GM18505 (cell line): Measurements from ENCODE around the gene ANK3.
"Not testable (repeated sequence)": the region's sequence is repeated elsewhere in the genome, so short reads cannot be mapped to it uniquely, and the experiment has no call there.

Experiments used
- ATAC-seq: cut with Tn5 transposase; IDR thresholded peaks from one replicate; pipeline ENCODE4 v1.9.1; 2021; ENCODE audit not compliant: unreplicated experiment
- POLR2A ChIP-seq: IDR thresholded peaks from 4 replicates; pipeline ENCODE4 v1.6.1; 2011; ENCODE audit warnings: borderline replicate concordance; ENCODE audit not compliant: insufficient read depth, insufficient read length; ENCODE audit errors: extremely low read depth

ANK3 gene

DNA sequence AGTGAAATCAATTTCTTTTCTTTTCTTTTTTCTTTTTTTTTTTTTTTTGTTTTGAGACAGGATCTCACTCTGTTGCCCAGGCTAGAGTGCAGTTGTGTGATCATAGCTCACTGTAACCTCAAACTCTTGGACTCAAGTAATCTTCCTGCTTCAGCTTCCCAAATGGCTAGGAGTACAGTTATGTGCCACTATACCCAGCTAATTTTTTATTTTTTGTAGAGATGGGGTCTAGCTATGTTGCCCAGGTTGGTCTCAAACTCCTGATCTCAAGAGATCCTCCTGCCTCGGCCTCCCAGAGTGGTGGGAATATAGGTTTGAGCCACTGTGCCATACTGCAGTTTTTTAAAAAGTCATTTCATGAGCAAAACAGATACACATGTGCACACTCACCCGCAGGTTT, 79.8 kb downstream of the ANK3 start:
- no peak for TF ChIP-seq POLR2A
- ATAC-seq = no peak

DNA sequence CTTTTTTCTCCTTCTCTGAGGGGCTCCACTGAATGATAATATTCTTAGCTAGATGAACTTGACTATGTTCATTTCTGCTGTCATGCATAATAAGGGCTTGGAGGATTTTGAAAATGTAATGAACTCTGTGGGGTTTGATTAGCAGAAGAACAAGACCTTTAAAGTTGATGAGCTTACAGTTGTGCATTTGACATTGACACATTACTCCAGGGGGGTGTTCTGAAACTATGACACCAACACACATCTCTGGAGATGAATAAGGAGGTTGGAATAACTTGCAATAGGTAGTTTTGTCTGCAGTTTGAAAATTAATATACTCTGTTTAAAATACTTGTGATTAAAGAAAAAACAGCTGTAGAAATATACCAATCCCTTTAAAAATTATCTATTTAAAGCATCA, 80.3 kb downstream of the ANK3 start:
- no peak for TF ChIP-seq POLR2A
- no peak for ATAC-seq

DNA sequence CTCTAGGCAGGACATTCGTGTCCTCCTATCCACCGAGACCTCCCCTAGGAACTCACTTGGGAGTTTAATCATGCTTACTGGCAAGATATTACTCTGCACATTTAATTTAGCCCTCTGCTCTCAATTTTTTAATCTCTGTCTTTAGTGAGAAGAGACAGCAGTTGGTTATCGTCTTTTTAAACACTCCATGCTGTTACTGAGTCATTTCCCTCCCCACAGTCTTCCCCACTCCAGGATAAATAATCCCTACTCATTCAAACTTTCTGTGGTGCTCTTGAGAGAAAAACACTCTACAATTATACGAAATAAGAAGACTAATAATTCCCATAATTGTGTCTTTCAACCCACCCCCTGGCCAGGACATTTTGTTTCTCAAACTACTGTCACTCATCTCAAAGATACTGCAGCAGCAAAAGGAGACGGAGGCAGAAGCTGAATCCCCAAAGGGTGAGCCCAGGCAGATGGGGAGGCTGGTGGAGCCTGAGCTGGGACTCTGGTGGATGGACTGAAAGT, 84.2 kb downstream of the ANK3 start:
- ATAC-seq = no peak
- no peak for TF ChIP-seq POLR2A

DNA sequence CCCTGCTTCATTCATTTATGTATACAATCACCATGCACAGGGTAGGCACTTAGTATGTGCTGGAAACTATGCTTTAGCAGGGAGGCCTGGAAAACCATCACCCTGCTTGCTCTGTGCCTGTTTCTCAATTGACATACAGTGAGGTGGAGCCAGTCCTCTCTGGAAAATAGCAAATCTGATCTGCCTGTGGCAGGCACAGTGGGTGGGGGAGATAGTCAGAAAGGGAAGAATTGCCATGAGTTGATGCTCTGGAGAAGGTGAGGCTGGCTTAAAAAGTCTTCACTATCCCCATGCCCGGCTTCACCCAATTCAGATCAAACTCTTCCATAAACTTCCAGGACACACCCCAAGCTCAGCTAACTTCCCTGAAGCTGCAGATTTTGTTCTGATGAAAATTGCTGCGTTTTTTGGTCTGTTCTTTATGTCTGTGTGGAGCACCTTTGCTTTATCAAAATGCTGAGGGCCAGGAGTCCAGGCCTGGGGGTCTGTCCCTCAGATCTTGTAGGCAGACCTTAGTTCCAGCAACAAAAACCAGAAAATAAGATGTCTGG, 84.8 kb downstream of the ANK3 start:
- no peak for TF ChIP-seq POLR2A
- ATAC-seq = no peak

DNA sequence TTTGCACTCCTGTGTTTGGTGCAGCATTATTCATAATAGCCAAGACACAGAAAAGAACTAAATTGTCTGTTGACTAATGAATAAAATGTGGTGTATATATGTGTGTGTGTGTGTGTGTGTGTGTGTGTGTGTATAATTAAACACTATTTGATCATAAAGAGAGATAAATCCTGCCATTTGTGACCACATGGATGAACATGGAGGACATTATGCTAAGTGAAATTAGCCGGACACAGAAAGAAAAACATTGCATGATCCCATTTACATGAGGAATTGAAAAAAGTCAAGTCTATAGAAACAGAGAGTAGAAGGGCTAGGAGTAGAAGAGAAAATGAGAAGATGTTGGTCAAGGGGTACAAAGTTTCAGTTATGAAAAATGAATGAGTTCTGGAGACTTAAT, 85.9 kb downstream of the ANK3 start:
- TF ChIP-seq POLR2A = no peak
- no peak for ATAC-seq

DNA sequence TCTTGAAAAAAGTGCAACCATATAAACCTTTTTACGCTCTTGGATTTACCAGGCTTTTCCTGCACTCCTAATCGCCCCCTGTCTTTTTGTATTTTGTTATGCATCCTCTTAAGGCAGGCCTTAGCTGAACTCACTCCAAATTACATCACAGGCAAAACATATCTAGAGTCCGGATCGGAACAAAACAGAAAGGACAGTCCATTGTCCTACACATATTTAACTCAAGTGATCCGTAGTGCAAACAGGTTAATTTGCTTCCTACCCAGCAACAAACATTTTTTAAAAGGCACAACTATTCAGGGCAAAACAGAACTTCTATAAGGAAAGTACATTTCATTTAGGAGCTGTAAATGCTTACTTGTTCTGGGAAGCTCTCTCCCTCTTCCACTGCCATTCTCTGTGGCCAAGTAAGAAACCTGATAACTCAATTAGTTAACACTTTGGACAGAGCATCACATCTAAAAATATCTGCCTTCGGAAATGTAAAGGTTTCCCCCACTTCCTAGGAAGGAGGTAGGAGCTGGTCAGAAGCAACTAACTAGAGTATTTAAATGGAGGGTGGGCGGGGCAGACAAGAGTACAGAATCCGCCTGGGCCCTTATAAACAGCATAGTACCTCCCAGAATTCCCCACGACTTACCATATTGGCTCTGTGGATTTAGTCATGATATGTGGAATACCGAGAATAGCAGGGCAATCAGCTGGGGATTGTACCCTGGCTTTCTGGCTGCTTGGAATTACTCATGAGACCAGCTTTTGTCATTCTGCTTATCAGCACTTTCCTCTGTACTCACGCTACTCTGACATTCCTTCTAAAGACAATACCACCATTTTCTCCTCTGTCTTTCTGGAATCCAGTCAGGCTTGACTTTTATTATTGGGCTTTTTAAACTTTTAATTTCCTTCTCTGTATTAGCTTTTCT, 89.5 kb downstream of the ANK3 start:
- no peak for ATAC-seq
- TF ChIP-seq POLR2A = no peak

DNA sequence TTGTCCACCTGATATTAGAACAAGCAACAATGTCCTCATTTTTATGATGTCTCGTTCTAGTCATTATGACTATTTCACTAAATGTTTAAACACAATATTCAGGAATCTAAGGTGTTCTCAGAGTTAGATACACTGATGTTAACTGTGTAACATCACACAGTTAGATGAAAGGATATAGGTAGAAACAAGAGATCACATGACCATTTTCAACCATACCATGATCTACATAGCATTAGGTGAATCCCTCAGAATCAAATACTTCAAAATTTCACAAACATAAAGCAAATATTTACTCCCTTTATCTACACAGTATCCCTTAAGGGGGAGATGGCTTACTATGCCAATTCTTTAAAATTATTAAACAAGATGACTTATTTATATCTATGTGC, 90.3 kb downstream of the ANK3 start:
- TF ChIP-seq POLR2A = no peak
- ATAC-seq = no peak

DNA sequence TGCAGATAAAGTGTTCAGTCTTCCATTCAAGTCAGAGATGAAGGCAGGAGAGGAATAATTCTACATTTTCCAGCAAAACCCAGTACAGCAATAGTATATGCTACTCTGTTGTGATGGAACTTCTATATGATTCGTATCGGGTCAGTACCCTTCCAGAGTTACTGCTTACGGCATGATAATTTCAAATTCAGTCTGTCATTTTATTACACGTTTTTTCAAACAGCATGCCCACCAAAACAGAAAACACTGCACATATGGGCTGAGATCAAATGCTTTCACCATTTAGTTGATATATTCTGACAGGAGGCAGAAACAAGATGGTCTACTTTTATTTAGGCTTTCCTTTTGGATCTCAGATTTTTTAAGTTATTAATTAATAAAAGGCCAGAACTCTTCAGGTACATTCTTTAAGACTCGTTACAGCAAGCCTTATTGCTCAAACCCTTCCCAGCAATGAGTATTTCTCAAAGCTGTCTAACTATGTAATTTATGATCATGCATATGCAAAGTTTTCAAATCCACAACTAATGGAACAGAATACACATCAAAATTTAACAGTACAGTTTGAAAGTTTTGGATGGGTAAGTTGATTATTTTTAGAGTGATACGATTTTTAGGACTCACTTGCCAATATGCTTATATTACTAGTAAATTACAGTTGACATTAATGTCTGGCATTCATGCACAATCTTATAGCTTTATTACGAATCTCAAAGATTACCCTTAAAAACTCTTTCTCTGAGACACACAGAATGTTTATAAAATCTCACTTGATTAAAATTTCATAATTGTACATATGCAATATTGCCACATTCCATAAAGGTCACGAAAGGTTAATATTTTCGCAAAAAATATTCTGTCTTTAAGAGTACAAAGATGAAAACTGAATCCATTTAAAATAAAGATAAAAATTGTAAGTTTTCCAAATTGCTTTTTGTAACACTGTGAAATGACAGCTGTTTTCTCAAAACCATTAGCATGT, 91.0 kb downstream of the ANK3 start:
- TF ChIP-seq POLR2A = no peak
- ATAC-seq = no peak

DNA sequence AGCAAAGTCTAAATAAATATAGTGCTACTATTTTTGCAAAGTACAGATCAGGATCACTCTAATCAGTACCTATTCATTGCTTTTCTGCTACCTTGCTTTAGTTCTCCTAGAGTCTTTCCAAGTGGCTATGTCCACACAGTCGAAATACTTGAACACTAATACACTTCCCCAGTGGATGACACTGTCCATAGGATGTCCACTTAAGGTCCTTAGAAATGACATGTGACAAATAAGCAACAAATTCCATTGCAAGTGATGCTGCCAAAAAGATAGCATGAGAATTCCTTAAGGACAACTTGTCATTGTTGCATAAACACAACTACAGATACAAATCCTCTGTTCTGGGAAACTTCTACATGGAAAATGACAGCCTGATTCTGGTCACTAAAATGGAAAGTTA, 93.6 kb downstream of the ANK3 start:
- ATAC-seq = no peak
- TF ChIP-seq POLR2A = no peak

DNA sequence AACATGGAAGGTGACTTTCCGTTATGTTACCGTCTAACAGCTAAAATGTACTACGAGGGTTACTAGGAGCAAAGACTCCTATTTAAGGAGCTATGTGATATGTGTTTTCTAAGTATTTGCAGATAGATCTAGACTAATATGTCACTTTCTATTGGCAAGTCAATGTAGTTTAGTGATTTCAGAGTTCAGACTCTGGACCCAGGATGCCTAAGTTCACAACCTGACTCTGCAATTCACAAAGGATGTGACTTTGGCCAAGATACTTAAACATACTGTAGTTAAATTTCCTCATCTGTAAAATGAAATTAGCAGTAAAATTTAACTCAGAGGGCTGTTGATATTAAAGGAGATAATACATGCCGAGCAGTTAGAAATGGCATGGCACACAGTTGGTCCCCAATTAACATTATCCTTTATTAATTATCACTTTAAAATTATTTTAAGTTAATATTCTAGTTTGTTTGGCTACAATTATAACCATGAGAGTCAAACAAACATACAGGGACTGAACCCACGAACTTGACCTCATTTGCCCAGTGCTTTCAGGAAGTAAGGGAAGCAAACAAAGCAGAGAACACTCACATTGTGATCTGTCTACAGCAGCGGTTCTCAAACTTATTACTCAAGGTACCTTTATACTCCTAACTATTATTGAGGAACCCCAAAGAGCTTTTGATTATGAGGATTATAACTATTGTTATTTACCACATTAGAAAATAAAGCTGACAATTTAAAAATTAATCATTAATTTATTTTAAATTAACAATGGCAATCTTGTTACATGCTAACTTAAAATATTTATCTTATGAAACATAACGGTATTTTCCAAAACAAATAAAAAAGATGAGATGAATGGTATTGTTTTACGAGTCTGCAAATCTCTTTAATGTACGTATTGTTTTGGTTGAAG, 94.4 kb downstream of the ANK3 start:
- ATAC-seq = no peak
- TF ChIP-seq POLR2A = no peak

DNA sequence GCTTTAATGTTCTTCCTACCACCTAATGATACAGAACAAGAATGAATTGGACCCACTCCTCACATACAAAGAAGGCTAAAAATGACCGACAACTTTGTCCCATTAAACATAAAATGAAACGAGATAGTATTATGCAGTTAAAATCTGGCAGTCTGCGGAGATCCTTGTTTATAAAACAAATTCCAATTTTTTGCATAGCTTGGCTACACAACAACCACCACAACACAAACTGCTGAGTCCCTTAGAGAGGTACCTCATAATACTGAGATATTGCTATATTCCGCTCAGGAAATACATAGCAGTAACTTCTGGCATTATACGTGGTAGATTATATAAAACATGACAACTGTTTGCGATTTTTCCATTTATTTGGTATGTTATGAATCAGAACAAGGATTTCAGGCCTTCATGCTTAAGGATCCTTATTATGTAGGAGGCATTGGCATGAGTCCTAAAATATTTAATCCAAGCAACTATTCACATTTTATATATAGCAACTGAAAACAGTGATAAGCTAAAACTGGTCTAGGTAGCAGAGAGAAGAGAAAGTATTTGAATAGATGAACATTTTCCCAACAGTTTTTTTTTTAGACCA, 96.0 kb downstream of the ANK3 start:
- no peak for TF ChIP-seq POLR2A
- ATAC-seq = no peak

DNA sequence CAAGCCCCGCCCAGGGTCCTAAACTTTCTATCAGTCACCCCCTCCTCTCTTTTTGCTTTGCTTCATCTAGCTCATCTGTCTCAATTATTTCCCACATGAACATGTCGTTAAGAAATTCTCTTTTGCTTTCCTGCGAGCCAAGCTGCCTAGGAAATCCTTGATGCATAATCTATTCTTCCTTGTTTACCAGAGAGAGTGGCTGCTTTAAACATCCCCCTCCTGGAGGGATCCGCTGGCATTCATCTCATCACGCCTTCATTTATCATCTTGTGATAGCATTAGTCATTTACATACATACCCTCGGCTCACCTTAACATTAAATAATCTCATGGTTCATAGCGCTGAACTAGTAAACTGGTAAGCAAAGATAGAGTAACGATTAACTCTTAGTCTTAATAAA, 96.7 kb downstream of the ANK3 start:
- no peak for TF ChIP-seq POLR2A
- ATAC-seq = no peak

DNA sequence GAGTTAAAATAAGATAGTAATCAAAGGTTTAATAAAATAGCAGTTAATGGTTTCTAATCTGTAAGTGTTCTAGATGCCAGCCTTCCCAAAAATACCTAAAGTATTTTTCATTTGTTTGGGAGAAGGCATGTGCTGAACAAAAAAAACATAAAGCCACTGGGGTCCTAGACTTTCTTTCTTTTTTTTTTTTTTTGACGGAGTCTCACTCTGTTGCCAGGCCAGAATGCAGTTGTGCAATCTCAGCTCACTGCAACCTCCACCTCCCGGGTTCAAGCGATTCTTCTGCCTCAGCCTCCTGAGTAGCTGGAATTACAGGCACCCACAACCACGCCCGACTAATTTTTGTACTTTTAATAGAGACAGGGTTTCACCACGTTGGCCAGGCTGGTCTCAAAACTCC, 97.1 kb downstream of the ANK3 start:
- ATAC-seq = not testable (repeated sequence)
